HG03045 (cell line): ENCODE data around the gene NIPBL.
"Not testable (repeated sequence)": the region's sequence is repeated elsewhere in the genome, so short reads cannot be mapped to it uniquely, and the experiment has no call there.

Experiments used
- ATAC-seq: cut with Tn5 transposase; IDR thresholded peaks from one replicate; pipeline ENCODE4 v1.9.1; 2021; ENCODE audit warnings: mild to moderate bottlenecking, moderate library complexity; ENCODE audit not compliant: unreplicated experiment

The NIPBL gene

DNA sequence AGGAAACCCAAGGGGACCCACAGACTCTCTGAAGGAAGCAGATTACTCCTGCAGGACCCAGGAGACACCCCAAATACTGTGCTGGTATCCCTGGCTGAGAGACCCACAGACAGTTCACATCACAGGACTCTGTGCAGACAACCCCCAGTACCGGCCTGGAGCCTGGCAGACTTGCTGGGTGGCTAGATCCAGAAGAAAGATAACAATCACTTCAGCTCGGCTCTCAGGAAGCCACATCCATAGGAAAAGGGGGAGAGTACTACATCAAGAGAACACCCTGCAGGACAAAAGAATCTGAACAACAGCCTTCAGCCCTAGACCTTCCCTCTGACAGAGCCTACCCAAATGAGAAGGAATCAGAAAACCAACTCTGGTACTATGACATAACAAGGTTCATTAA is 206.4 kb downstream of the NIPBL start:
- not testable (repeated sequence) for ATAC-seq

DNA sequence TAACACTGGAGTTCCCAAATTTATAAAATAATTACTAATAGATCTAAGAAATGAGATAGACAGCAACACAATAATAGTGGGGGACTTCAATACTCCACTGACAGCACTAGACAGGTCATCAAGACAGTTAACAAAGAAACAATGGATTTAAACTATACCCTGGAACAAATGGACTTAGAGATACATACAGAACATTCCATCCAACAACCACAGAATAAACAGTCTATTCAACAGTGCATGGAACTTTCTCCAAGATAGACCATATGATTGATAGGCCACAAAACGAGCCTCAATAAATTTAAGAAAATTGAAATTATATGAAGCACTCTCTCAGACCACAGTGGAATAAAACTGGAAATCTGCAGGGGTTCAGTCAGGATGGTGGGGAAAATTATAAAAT is 209.5 kb downstream of the NIPBL start:
- ATAC-seq, result not testable (repeated sequence)

DNA sequence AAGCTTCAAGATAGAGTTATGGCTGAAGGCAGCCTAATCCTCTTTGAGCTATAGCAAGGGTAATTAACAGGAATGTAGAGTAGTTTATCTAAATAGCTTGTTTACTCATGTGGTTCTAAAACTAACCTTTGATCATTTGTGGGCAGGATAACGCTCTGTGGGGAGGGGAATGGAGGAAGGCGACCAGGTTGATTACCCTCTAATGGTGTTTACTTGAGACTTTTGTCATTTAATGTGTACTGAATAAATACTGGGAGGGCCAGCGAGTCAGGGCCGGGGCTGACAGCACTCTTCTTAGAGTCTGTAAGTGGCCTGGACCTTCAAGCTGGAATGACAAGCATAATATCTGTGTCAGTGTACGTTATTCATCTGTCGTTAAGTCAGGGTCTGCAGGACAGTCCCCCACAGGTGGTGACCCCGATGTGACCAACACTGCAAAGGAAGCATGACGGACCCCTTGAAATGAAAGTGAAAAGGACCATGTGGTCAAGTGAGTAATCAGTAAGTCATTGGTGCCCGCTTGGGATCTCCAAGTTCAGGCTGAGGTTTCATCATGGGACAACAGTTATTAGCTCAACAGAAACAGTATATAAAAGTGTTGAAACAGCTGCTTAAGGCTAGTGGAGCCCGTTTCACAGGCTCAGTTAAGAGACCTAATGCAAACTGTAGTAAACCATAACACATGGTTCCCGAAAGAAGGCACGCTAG is 210.1 kb downstream of the NIPBL start:
- ATAC-seq, result no peak

DNA sequence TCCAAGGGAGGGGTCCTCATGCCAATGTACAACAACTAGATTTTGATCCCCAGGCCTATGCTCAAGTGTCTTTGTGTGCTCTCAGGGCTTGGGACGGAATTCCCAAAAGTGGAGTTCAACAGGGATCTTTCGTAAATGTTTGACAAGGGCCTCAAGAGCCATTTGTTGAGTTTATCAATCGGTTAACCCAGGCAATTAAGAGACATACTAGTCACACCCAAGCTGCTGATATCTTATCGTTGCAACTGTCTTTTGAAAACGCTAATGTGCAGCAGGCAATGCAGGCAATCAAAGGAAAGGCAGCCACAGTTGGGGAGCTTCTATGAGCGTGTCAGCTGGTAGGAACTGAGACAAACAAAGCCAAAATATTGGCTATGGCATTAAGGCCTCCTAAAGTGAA is 211.4 kb downstream of the NIPBL start:
- ATAC-seq, result no peak

DNA sequence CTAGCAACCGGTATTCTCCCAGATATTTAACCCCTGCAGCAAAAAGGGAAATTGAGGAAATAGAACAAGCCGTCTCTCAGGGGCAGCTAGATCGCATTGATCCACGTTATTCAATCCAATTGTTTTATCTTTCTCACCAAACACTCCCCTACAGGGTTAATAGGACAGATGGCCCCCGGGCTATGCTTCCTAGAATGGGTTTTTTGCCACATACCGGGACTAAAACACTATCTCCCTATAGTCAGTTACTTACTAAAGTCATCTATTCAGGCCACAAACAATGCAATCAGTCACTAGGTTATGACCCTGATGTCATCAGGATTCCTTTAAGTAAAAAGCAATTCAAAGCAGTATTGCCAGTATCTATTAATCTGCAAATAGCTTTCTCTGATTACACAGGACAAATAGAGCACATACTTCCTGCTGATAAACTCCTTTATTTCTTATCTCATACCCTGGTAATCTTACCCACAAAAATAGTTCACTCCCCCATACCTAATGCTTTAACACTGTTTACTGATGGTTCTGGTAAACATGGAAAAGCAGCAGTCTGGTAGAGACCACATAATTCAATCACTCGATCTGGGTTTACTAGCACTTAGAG is 213.7 kb downstream of the NIPBL start:
- no peak for ATAC-seq

DNA sequence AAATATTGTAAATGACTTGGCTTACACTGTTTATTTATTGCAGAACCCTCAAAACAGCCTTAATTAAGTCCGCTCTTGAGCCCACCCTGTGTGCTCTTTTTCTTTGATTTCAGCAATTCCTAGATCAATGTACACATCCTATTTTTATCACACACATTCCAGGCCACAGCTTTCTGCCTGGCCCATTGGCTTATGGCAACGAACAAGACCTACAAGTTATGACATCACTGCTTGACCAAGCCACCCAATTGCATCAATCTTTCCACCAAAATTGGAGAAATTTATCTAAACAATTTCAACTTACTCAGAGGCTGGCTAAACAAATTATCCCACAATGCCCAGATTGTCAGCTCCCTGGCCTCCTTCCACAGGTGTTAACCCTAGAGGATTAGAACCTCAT is 214.2 kb downstream of the NIPBL start:
- no peak for ATAC-seq

DNA sequence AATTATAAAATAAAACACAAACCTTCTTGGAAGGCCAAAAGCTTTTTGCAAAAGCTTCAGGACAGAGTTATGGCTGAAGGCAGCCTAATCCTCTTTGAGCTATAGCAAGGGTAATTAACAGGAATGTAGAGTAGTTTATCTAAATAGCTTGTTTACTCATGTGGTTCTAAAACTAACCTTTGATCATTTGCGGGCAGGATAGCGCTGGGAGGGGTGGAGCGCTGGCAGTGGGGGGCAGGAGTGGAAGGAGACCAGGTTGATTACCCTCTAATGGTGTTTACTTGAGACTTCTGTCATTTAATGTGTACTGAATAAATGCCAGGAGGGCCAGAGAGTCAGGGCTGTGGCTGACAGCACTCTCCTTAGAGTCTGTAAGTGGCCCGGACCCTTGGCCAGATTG is 217.2 kb downstream of the NIPBL start:
- not testable (repeated sequence) for ATAC-seq

DNA sequence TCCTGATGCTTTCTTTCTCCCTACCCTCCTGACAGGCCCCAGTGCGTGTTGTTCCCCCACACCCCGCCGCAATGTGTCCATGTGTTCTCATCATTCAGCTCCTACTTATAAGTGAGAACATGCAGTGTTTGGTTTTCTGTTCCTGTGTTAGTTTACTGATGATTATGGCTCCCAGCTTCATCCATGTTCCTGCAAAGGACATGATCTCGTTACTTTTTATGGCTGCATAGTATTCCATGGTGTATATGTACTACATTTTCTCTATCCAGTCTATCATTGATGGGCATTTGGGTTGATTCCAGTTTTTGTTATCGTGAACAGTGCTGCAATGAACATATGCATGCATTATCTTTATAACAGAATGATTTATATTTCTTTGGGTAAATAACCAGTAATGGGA is 222.7 kb downstream of the NIPBL start:
- ATAC-seq, result not testable (repeated sequence)

DNA sequence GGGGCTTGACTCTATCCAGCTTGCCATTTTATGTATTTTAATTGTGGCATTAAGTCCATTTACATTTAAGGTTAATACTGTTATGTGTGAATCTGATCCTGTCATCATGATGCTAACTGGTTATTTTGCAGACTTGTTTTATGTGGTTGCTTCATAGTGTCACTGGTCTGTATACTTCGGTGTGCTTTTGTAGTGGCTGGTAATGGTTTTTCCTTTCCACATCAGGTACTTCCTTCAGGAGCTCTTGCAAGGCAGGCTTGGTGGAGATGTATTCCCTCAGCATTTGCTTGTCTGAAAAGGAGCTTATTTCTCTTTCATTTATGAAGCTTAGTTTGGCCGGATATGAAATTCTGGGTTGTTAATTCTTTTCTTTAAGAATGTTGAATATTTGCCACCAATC is 226.7 kb downstream of the NIPBL start:
- no peak for ATAC-seq

DNA sequence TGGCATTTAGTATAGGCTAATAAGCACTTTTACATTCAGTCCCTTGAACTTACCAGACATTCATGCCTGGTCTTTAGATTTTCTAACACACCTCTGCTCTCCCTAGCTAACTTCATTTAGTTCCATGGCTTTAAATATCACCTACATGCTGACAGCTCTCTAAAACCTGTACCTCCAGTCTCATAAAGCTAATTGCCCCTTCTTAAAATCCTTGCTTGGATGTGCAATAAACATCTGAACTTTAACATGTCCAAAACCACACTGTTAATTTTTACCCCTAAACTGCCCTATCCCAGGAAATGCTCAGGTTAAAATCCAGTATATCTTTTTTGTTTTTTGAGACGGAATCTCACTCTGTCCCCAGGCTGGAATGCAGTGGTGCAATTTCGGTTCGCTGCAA is 232.8 kb downstream of the NIPBL start:
- no peak for ATAC-seq

DNA sequence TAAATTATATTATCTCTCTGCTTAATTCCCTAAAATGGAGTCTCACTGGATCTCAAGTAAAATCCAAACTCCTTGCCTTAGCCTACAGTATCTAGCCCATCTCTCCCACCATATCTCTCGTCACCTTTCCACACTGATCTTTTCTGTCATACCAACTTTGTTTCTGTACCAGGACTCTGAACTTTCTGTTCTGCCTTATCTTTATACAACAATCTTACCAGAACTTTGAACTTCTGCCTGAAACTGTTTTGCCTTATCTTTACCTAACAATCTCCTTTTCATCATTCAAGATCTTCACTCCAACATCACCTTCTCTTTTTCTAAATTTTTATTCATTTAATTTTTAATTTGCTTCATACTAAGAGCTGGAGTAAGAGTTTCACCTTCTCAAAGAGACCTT is 233.6 kb downstream of the NIPBL start:
- no peak for ATAC-seq

DNA sequence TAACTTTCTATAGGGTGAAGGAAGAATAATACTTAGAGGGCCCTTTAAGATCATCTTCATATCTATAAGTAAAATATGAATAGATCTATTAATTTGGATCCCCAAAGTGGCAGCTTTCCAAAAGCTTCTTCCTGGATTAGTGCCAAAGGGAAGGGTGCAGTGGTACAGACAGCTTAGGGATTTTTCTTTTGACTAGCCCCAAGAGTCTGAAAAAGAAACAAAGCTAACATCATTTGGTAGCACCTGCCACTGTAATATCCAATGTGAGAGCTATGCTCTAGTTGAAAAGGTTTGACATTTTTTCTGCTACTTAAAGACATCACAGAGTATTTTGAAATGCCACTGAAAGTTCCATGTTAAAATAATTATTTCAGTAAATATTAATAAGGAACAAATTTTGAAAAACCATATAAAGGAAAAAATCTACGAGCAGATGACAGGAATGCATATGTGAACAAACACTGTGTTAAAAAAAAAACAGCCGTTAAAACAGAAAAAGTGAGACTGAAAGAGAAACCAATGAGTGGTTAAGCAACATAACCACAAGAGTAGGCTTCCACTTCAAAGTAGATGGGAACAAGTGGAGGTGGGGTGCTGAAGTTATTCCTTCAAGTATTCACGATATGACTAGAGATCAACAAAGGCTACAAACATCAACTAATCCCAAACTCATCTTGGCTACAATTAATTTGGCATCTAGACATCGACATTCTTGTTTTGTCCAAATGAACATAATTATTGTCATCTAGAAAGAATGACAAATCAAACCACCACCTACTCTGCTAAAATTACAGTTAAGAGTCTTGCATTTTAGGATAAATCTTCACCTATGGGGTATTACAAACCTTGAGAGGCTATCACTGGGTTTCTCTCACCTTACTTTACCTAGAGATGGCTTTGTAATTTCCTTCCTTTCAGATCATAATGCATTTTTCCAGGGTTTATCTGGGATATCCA is 235.1 kb downstream of the NIPBL start:
- ATAC-seq, result peak; percentile 87

DNA sequence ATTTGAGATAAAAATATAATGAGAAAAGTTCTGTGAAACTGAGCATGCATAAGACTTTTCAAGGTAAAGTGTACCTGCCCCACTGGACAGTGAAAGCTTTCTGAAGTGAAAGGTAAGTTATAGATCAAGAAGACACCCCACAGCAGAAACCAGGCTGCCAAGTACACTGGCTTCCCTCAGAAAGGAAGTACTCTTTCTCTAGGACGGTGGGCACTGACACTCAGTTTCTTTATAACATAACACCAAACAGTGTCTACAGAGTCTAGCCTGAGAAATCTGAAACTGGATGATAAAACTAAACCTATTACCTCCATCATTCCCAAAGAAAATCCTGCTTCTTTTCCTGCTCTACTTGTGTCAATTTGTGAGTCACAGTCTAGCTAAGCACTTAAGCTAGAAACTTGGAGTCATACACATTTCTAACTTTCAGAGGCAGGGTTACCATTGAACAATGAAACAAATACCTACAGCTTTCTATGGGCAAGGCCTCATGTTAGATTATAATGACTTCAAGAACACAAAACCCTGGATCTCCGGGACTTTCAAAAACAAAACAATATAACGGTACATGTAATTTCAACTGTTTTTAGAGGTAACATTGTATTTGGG is 235.9 kb downstream of the NIPBL start:
- no peak for ATAC-seq
